Urinary bladder (tissue), 4 donors: Measurements from ENCODE around the gene MYO1D. TPM values are rescaled to one million over a fixed set of nuclear protein-coding genes. Genes with fewer than 3 reads are reported as not detected.

ENCODE experiments used
- DNase-seq: peaks from one replicate; pipeline ENCODE4 v3.0.0-alpha.2; 2015; ENCODE audit errors: extremely low spot score
- H3K27ac ChIP-seq: one replicate; pipeline ENCODE4 v1.5.1; 2013; ENCODE audit warnings: low read depth, mild to moderate bottlenecking, moderate library complexity
- H3K36me3 ChIP-seq: one replicate; pipeline ENCODE4 v1.6.1; 2013; ENCODE audit warnings: mild to moderate bottlenecking, moderate library complexity; ENCODE audit not compliant: insufficient read depth
- H3K4me1 ChIP-seq: one replicate; pipeline ENCODE4 v1.6.1; 2013; ENCODE audit warnings: mild to moderate bottlenecking, moderate library complexity; ENCODE audit not compliant: insufficient read depth
- H3K4me3 ChIP-seq: one replicate; pipeline ENCODE4 v1.5.1; 2013; ENCODE audit warnings: low read depth, low read length
- WGBS: extraction: QIAGEN DNeasy Blood & Tissue Kit; methylation state at CpG from one replicate; pipeline ENCODE4 v1.1.7; 2013; 5-methylcytosine and 5-hydroxymethylcytosine counted together
- polyA plus RNA-seq: library from polyadenylated mRNA; stranded (reverse); fragments of 200-250 nt; gene quantifications from one replicate; pipeline ENCODE4 v1.2.3, GENCODE V29; 2013
- total RNA-seq: library from RNA; depleted of rRNA; stranded (reverse); fragments of >200 nt; gene quantifications from one replicate; pipeline ENCODE4 v1.2.3, GENCODE V29; 2014
- donor health status: healthy with polysubstance abuse.
- donor health status: healthy.

The MYO1D gene
- total and polyA plus RNA-seq, 2 donors: 18.7 to 31.7 TPM

- no peak overlapping the region for H3K4me3 ChIP-seq
- H3K36me3 ChIP-seq: no peaks in the 10 kb centered on the region
- WGBS: 56% methylated on average over 15 of the region's 15 CpGs
- DNase-seq: peak; percentile 26
- H3K27ac ChIP-seq: no peak overlapping the region
- no peaks in the 10 kb centered on the region for H3K4me1 ChIP-seq
Observed at GRCh38 chr17:32627239-32627996, 249.5 kb downstream of the MYO1D start.

- DNase-seq: no peak
- WGBS: 29% methylated on average over 6 of the region's 6 CpGs
- H3K4me3 ChIP-seq: no peak overlapping the region
Observed at GRCh38 chr17:32626379-32626791, 250.5 kb downstream of the MYO1D start.

GRCh38 chr17:32625971-32626370 lies 251.0 kb downstream of the MYO1D start:
- no peak overlapping the region for H3K4me3 ChIP-seq
- H3K27ac ChIP-seq: no peak overlapping the region
- no peaks in the 10 kb centered on the region for H3K4me1 ChIP-seq
- H3K36me3 ChIP-seq: no peaks in the 10 kb centered on the region
- 52% methylated on average over 7 of the region's 7 CpGs for WGBS
- DNase-seq: no peak

More at GRCh38 chr17:32626379-32626791, 250.5 kb downstream of the MYO1D start:
- H3K36me3 ChIP-seq: no peaks in the 10 kb centered on the region
- no peak overlapping the region for H3K27ac ChIP-seq
- no peaks in the 10 kb centered on the region for H3K4me1 ChIP-seq

GRCh38 chr17:32623196-32623595 lies 253.7 kb downstream of the MYO1D start:
- H3K4me1 ChIP-seq: no peaks in the 10 kb centered on the region
- 58% methylated on average over 2 of the region's 2 CpGs for WGBS
- no peak overlapping the region for H3K27ac ChIP-seq
- H3K4me3 ChIP-seq: no peak overlapping the region
- no peak for DNase-seq
- no peaks in the 10 kb centered on the region for H3K36me3 ChIP-seq

GRCh38 chr17:32622540-32622939 lies 254.4 kb downstream of the MYO1D start:
- 90% methylated on average over 4 of the region's 4 CpGs for WGBS
- no peak for DNase-seq
- Histone ChIP-seq H3K36me3 (no peaks in the 10 kb centered on the region), H3K27ac (no peak overlapping the region), H3K4me3 (no peak overlapping the region), H3K4me1 (no peaks in the 10 kb centered on the region)

GRCh38 chr17:32621612-32622312 lies 255.2 kb downstream of the MYO1D start:
- no peak for DNase-seq
- Histone ChIP-seq H3K4me3 (no peak overlapping the region), H3K4me1 (no peaks in the 10 kb centered on the region), H3K27ac (no peak overlapping the region), H3K36me3 (no peaks in the 10 kb centered on the region)
- WGBS: 67% methylated on average over 3 of the region's 3 CpGs

- H3K36me3 ChIP-seq: no peaks in the 10 kb centered on the region
- no peaks in the 10 kb centered on the region for H3K4me1 ChIP-seq
- H3K4me3 ChIP-seq: no peak overlapping the region
- 73% methylated on average over 3 of the region's 3 CpGs for WGBS
- no peak for DNase-seq
- H3K27ac ChIP-seq: no peak overlapping the region
Observed at GRCh38 chr17:32615326-32615725, 261.6 kb downstream of the MYO1D start.

- no peaks in the 10 kb centered on the region for H3K4me1 ChIP-seq
- WGBS: 92% methylated on average over 6 of the region's 6 CpGs
- H3K4me3 ChIP-seq: no peak overlapping the region
- DNase-seq: no peak
- H3K36me3 ChIP-seq: no peaks in the 10 kb centered on the region
- no peak overlapping the region for H3K27ac ChIP-seq
Observed at GRCh38 chr17:32610943-32611342, 266.0 kb downstream of the MYO1D start.

- Histone ChIP-seq H3K4me1 (no peaks in the 10 kb centered on the region), H3K27ac (no peak overlapping the region), H3K36me3 (no peaks in the 10 kb centered on the region), H3K4me3 (no peak overlapping the region)
- WGBS: 74% methylated on average over 7 of the region's 7 CpGs
- DNase-seq: no peak
Observed at GRCh38 chr17:32609884-32610650, 266.9 kb downstream of the MYO1D start.

- DNase-seq: no peak
- H3K36me3 ChIP-seq: no peaks in the 10 kb centered on the region
- 69% methylated on average over 7 of the region's 7 CpGs for WGBS
- no peak overlapping the region for H3K4me3 ChIP-seq
- no peaks in the 10 kb centered on the region for H3K4me1 ChIP-seq
- no peak overlapping the region for H3K27ac ChIP-seq
Observed at GRCh38 chr17:32609085-32609484, 267.8 kb downstream of the MYO1D start.

GRCh38 chr17:32608267-32608666 lies 268.7 kb downstream of the MYO1D start:
- no peak for DNase-seq
- Histone ChIP-seq H3K4me3 (no peak overlapping the region), H3K4me1 (no peaks in the 10 kb centered on the region), H3K27ac (no peak overlapping the region), H3K36me3 (no peaks in the 10 kb centered on the region)

- no peak for DNase-seq
- H3K4me1 ChIP-seq: no peaks in the 10 kb centered on the region
- H3K36me3 ChIP-seq: no peaks in the 10 kb centered on the region
- WGBS: 84% methylated on average over 4 of the region's 4 CpGs
- H3K4me3 ChIP-seq: no peak overlapping the region
- no peak overlapping the region for H3K27ac ChIP-seq
Observed at GRCh38 chr17:32604966-32605365, 272.0 kb downstream of the MYO1D start.

GRCh38 chr17:32602396-32602795 lies 274.5 kb downstream of the MYO1D start:
- no peak overlapping the region for H3K4me3 ChIP-seq
- H3K36me3 ChIP-seq: peaks cover 2% of the 10 kb centered on the region
- no peak for DNase-seq
- H3K4me1 ChIP-seq: no peaks in the 10 kb centered on the region
- WGBS: 67% methylated on average over 2 of the region's 2 CpGs
- no peak overlapping the region for H3K27ac ChIP-seq

- whole genome bisulfite sequencing: 67% methylated on average over 2 of the region's 2 CpGs
- no peak for DNase-seq
- H3K27ac ChIP-seq: no peak overlapping the region
- no peaks in the 10 kb centered on the region for H3K4me1 ChIP-seq
- H3K4me3 ChIP-seq: no peak overlapping the region
- H3K36me3 ChIP-seq: peaks cover 2% of the 10 kb centered on the region
Observed at GRCh38 chr17:32601866-32602265, 275.1 kb downstream of the MYO1D start.
